PFSK-1 (cell line): ENCODE measurements around the gene ESYT3.

ENCODE experiments used
- FOXP2 ChIP-seq: optimal IDR thresholded peaks from 2 replicates; pipeline ENCODE3; 2011; ENCODE audit warnings: borderline replicate concordance, control low read depth, inconsistent platforms; ENCODE audit not compliant: insufficient read depth; ENCODE audit errors: extremely low read length, extremely low read depth
- POLR2AphosphoS5 ChIP-seq: IDR thresholded peaks from 2 replicates; pipeline ENCODE4 v1.6.1; 2012; ENCODE audit warnings: low read depth, mild to moderate bottlenecking, control low read depth, low read length, moderate library complexity
- SIN3A ChIP-seq: IDR thresholded peaks from 2 replicates; pipeline ENCODE4 v1.6.1; 2012; ENCODE audit warnings: mild to moderate bottlenecking, low read length, moderate library complexity, borderline replicate concordance; ENCODE audit not compliant: insufficient read depth
- TAF1 ChIP-seq: IDR thresholded peaks from 2 replicates; pipeline ENCODE4 v1.6.1; 2012; ENCODE audit warnings: low read length, control low read depth, borderline replicate concordance; ENCODE audit not compliant: insufficient read depth
- TF ChIP-seq, protein P1 (sequence below), 2 experiments: IDR thresholded peaks; 2 replicates each; pipeline versions ENCODE4 v1.6.1 to v1.8.0; 2011 to 2012; ENCODE audit warnings: low read depth in 2 of 2, low read length in 2 of 2, control low read depth in 1 of 2, inconsistent platforms in 1 of 2, mild to moderate bottlenecking in 1 of 2, moderate library complexity in 1 of 2; ENCODE audit not compliant: insufficient read depth in 1 of 2

ESYT3 gene

DNA sequence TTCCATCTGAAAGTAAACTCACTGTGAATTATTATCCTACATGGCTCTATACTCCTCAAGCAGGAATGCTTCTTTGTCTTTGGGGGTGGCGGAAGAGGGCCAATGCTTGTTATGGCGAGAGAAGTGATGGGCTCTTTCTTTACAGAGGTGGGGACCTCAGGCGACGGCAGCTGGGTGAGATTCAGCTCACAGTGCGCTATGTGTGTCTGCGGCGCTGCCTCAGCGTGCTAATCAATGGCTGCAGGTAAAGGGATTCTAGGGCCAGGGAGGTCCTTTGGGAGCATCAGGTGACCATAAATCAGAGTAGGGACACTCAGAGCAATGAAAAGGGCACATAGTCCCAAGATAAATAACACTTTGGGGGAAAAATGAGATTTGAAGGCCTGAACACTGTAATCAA, 39.0 kb downstream of the ESYT3 start:
- TF ChIP-seq, protein P1, sequence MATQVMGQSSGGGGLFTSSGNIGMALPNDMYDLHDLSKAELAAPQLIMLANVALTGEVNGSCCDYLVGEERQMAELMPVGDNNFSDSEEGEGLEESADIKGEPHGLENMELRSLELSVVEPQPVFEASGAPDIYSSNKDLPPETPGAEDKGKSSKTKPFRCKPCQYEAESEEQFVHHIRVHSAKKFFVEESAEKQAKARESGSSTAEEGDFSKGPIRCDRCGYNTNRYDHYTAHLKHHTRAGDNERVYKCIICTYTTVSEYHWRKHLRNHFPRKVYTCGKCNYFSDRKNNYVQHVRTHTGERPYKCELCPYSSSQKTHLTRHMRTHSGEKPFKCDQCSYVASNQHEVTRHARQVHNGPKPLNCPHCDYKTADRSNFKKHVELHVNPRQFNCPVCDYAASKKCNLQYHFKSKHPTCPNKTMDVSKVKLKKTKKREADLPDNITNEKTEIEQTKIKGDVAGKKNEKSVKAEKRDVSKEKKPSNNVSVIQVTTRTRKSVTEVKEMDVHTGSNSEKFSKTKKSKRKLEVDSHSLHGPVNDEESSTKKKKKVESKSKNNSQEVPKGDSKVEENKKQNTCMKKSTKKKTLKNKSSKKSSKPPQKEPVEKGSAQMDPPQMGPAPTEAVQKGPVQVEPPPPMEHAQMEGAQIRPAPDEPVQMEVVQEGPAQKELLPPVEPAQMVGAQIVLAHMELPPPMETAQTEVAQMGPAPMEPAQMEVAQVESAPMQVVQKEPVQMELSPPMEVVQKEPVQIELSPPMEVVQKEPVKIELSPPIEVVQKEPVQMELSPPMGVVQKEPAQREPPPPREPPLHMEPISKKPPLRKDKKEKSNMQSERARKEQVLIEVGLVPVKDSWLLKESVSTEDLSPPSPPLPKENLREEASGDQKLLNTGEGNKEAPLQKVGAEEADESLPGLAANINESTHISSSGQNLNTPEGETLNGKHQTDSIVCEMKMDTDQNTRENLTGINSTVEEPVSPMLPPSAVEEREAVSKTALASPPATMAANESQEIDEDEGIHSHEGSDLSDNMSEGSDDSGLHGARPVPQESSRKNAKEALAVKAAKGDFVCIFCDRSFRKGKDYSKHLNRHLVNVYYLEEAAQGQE (IDR thresholded peaks at IDR 0.05; ENCODE audit: insufficient read depth in 1 of 2, low read depth in 2 of 2, low read length in 2 of 2), result no peak
- TF ChIP-seq TAF1, result no peak
- TF ChIP-seq SIN3A, result no peak
- no peak for TF ChIP-seq POLR2AphosphoS5
- no peak for TF ChIP-seq FOXP2

DNA sequence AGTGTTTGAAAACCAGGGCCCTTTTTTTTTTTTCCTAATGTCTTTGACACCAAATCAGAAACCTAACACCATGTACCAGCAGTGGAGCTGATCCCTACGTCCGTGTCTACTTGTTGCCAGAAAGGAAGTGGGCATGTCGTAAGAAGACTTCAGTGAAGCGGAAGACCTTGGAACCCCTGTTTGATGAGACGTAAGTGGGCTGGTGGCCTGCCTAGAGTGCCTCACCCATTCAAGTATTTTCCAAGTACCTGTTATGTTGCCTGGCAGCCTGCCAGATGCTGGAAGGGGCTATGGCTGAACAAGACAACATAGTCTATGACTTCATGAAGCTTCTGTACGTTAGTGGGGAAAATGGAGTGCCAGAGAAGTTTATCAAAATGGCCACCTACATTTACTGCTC, 39.7 kb downstream of the ESYT3 start:
- TF ChIP-seq FOXP2 (no peak), POLR2AphosphoS5 (no peak), TAF1 (no peak), SIN3A (no peak)
- TF ChIP-seq, protein P1 (IDR thresholded peaks at IDR 0.05; ENCODE audit: insufficient read depth in 1 of 2, low read depth in 2 of 2, low read length in 2 of 2), result no peak

DNA sequence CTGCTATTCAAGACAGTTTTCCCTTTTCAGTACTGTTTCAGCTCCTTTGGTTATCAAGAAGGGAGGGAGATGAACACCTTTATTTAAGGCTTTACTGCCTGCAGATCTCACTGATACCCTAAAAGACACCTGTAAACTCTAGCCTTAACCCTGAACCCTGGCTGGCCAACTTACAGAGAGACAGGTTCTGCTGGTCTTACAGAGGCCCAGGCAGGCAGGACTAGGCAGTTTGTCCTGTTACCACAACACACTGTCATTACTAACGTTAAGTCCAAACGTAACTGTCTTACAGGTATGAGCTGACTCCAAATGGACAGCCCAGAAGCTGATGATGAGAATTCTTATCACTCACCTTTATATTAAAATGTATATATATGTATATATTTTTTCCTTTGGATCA, 42.1 kb downstream of the ESYT3 start:
- TF ChIP-seq SIN3A, result no peak
- no peak for TF ChIP-seq FOXP2
- no peak for TF ChIP-seq TAF1
- no peak for TF ChIP-seq POLR2AphosphoS5
- TF ChIP-seq, protein P1 (IDR thresholded peaks at IDR 0.05; ENCODE audit: insufficient read depth in 1 of 2, low read depth in 2 of 2, low read length in 2 of 2), result no peak

DNA sequence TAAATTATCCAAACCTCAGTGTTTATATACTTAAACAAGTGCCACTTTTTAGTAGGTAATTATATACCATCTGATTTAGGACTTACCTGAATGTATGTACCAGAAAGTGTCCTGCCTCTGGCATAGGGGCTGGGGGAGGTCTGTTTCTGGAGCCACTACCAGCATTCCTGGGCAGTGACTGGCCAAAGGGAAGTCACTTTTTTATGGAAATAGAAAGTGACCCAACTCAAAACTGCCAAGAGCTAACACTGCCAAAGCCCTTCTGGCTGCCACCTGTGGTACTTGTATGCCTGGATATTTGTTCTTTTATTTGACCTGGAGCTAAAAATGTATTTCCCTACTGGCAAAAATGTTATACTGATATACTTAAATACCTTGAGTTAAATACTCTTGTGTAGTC, 42.7 kb downstream of the ESYT3 start:
- TF ChIP-seq POLR2AphosphoS5, result no peak
- TF ChIP-seq, protein P1 (IDR thresholded peaks at IDR 0.05; ENCODE audit: insufficient read depth in 1 of 2, low read depth in 2 of 2, low read length in 2 of 2), result no peak
- TF ChIP-seq SIN3A, result no peak
- no peak for TF ChIP-seq TAF1
- no peak for TF ChIP-seq FOXP2

DNA sequence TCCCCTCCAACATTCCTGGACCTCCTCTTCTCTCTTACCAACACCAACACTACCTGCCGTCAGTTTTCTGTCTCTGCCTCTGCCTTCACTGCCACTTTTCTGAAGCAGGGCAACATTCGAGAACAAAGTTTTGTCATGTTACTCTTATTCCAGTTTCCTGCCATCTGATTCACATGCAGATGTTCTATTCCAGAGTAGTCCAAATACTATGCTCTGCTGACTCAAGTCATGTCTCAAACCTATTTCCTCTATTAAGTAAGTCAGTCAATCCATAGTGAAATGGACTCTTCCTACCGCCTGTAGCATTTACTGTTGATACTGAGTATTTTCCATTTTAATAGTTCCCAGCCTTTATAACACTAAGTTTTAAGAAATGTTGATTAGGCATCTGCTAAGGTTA, 43.4 kb downstream of the ESYT3 start:
- TF ChIP-seq SIN3A, result no peak
- no peak for TF ChIP-seq TAF1
- TF ChIP-seq POLR2AphosphoS5, result no peak
- TF ChIP-seq, protein P1 (IDR thresholded peaks at IDR 0.05; ENCODE audit: insufficient read depth in 1 of 2, low read depth in 2 of 2, low read length in 2 of 2), result no peak
- no peak for TF ChIP-seq FOXP2
